ENCODE data around the gene MTUS2. TPM values are rescaled to one million over a fixed set of nuclear protein-coding genes. Genes with fewer than 3 reads are reported as not detected.

Gene MTUS2
- total and polyA plus RNA-seq, 2 donors (not counting 1 experiment from before 2014, with no cell fraction given) = 0.06 TPM; not detected in 1

DNA sequence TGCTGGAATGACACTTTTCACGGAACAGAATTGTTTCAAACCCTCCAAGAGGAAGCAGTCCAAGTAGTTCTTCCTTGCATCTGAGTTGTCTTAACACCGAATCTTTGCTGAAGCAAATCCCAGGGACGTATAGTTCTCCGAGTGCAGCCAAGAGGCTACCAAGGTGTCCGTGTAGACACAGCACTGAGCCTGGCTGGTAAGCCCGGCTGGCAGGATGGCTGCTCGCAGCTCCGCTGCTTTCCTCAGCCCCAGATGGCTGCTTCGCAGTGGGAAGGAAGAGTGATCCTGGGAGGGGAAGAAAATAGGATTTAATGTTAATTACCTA, 670.4 kb downstream of the MTUS2 start:
- TF ChIP-seq CTCF (conservative IDR thresholded peaks at IDR 0.05 in 1 of 2, IDR thresholded peaks at IDR 0.05 in 1 of 2; ENCODE audit: low read depth in 1 of 2, low read length in 2 of 2) = no peak
- H4K20me1 ChIP-seq (ENCODE audit: control insufficient read depth, extremely low read depth, insufficient read depth, low read length) = no peaks in the 10 kb centered on the region
- H3K27me3 ChIP-seq (ENCODE audit: control insufficient read depth, insufficient read depth, low read length) = peaks cover 3% of the 10 kb centered on the region
- no peak overlapping the region for H3K4me3 ChIP-seq (replicated peaks in 1 of 4; ENCODE audit: control extremely low read depth in 1 of 4, insufficient read depth in 1 of 4, low read depth in 3 of 4, low read length in 4 of 4)
- no peaks in the 10 kb centered on the region for H3K9me3 ChIP-seq (ENCODE audit: control insufficient read depth, insufficient read depth, low read depth, low read length)
- H3K4me2 ChIP-seq (ENCODE audit: extremely low read depth, insufficient read depth, low read length) = no peak overlapping the region
- H3K9ac ChIP-seq (ENCODE audit: insufficient read depth, low read length) = no peak overlapping the region
- no peak overlapping the region for H3K27ac ChIP-seq (ENCODE audit: insufficient read depth, low read length)
- no peaks in the 10 kb centered on the region for H3K4me1 ChIP-seq (ENCODE audit: control insufficient read depth, extremely low read depth, insufficient read depth, low read length)
- no peaks in the 10 kb centered on the region for H3K79me2 ChIP-seq (ENCODE audit: control insufficient read depth, insufficient read depth, low read length)
- no peak overlapping the region for H2AFZ ChIP-seq (ENCODE audit: low read length)
- no peak for DNase-seq (ENCODE audit: low read depth in 2 of 2)
- H3K36me3 ChIP-seq (ENCODE audit: control insufficient read depth, insufficient read depth, low read length) = no peaks in the 10 kb centered on the region

GRCh38 chr13:29491248-29491647, 671.1 kb downstream of the MTUS2 start:
- H3K4me3 ChIP-seq (replicated peaks in 1 of 4; ENCODE audit: control extremely low read depth in 1 of 4, insufficient read depth in 1 of 4, low read depth in 3 of 4, low read length in 4 of 4) = no peak overlapping the region
- H4K20me1 ChIP-seq (ENCODE audit: control insufficient read depth, extremely low read depth, insufficient read depth, low read length) = no peaks in the 10 kb centered on the region
- H3K9me3 ChIP-seq (ENCODE audit: control insufficient read depth, insufficient read depth, low read depth, low read length) = no peaks in the 10 kb centered on the region
- H3K79me2 ChIP-seq (ENCODE audit: control insufficient read depth, insufficient read depth, low read length) = no peaks in the 10 kb centered on the region
- TF ChIP-seq CTCF (conservative IDR thresholded peaks at IDR 0.05 in 1 of 2, IDR thresholded peaks at IDR 0.05 in 1 of 2; ENCODE audit: low read depth in 1 of 2, low read length in 2 of 2) = no peak
- no peak for TF ChIP-seq EZH2 (IDR thresholded peaks at IDR 0.05; ENCODE audit: low read length, missing control alignments)
- H3K27ac ChIP-seq (ENCODE audit: insufficient read depth, low read length) = no peak overlapping the region
- H3K4me1 ChIP-seq (ENCODE audit: control insufficient read depth, extremely low read depth, insufficient read depth, low read length) = no peaks in the 10 kb centered on the region
- DNase-seq (ENCODE audit: low read depth in 2 of 2) = no peak
- H3K36me3 ChIP-seq (ENCODE audit: control insufficient read depth, insufficient read depth, low read length) = no peaks in the 10 kb centered on the region
- no peak overlapping the region for H3K4me2 ChIP-seq (ENCODE audit: extremely low read depth, insufficient read depth, low read length)
- no peak overlapping the region for H2AFZ ChIP-seq (ENCODE audit: low read length)
- H3K27me3 ChIP-seq (ENCODE audit: control insufficient read depth, insufficient read depth, low read length) = peaks cover 3% of the 10 kb centered on the region
- no peak overlapping the region for H3K9ac ChIP-seq (ENCODE audit: insufficient read depth, low read length)

DNA sequence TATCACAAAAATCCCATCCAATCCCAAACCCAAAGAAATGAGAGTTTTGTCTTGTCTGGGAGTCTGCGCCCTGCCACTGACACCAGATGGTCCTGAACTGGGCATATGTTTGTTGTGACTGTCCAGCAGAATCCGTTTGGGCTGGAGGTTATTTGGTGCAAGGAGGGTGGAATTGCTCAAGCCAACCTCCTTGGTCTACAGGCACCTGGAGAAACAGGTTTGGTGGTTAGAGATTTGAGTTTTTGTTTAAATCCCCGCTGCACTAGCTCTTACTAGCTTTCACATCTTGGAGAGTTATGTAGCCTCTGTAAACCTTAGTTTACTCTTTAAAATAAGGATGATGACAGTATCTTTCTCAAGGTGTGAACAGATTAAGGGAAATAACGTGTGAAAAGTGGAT, 673.7 kb downstream of the MTUS2 start:
- H3K9ac ChIP-seq (ENCODE audit: insufficient read depth, low read length) = no peak overlapping the region
- H3K36me3 ChIP-seq (ENCODE audit: control insufficient read depth, insufficient read depth, low read length) = no peaks in the 10 kb centered on the region
- TF ChIP-seq EZH2 (IDR thresholded peaks at IDR 0.05; ENCODE audit: low read length, missing control alignments) = no peak
- no peak for TF ChIP-seq CTCF (conservative IDR thresholded peaks at IDR 0.05 in 1 of 2, IDR thresholded peaks at IDR 0.05 in 1 of 2; ENCODE audit: low read depth in 1 of 2, low read length in 2 of 2)
- no peaks in the 10 kb centered on the region for H4K20me1 ChIP-seq (ENCODE audit: control insufficient read depth, extremely low read depth, insufficient read depth, low read length)
- H3K27ac ChIP-seq (ENCODE audit: insufficient read depth, low read length) = no peak overlapping the region
- no peaks in the 10 kb centered on the region for H3K79me2 ChIP-seq (ENCODE audit: control insufficient read depth, insufficient read depth, low read length)
- H3K9me3 ChIP-seq (ENCODE audit: control insufficient read depth, insufficient read depth, low read depth, low read length) = no peaks in the 10 kb centered on the region
- no peak overlapping the region for H3K4me3 ChIP-seq (replicated peaks in 1 of 4; ENCODE audit: control extremely low read depth in 1 of 4, insufficient read depth in 1 of 4, low read depth in 3 of 4, low read length in 4 of 4)
- no peak overlapping the region for H3K4me2 ChIP-seq (ENCODE audit: extremely low read depth, insufficient read depth, low read length)
- peaks cover 3% of the 10 kb centered on the region for H3K27me3 ChIP-seq (ENCODE audit: control insufficient read depth, insufficient read depth, low read length)
- H3K4me1 ChIP-seq (ENCODE audit: control insufficient read depth, extremely low read depth, insufficient read depth, low read length) = no peaks in the 10 kb centered on the region
- H2AFZ ChIP-seq (ENCODE audit: low read length) = no peak overlapping the region
- DNase-seq (ENCODE audit: low read depth in 2 of 2) = no peak
